GM20431 (cell line): ENCODE measurements around the gene IGSF9B.
"Not testable (repeated sequence)": the region's sequence is repeated elsewhere in the genome, so short reads cannot be mapped to it uniquely, and the experiment has no call there.

Experiments used
- in situ Hi-C: fragments of 300-500 bp; cut with MseI, MboI; formaldehyde crosslinking; loops from one replicate; pipeline ENCODE4 v1.15.0; 2020; ENCODE audit warnings: low sequenced_read_pairs; ENCODE audit not compliant: unreplicated experiment

Gene IGSF9B, protein sequence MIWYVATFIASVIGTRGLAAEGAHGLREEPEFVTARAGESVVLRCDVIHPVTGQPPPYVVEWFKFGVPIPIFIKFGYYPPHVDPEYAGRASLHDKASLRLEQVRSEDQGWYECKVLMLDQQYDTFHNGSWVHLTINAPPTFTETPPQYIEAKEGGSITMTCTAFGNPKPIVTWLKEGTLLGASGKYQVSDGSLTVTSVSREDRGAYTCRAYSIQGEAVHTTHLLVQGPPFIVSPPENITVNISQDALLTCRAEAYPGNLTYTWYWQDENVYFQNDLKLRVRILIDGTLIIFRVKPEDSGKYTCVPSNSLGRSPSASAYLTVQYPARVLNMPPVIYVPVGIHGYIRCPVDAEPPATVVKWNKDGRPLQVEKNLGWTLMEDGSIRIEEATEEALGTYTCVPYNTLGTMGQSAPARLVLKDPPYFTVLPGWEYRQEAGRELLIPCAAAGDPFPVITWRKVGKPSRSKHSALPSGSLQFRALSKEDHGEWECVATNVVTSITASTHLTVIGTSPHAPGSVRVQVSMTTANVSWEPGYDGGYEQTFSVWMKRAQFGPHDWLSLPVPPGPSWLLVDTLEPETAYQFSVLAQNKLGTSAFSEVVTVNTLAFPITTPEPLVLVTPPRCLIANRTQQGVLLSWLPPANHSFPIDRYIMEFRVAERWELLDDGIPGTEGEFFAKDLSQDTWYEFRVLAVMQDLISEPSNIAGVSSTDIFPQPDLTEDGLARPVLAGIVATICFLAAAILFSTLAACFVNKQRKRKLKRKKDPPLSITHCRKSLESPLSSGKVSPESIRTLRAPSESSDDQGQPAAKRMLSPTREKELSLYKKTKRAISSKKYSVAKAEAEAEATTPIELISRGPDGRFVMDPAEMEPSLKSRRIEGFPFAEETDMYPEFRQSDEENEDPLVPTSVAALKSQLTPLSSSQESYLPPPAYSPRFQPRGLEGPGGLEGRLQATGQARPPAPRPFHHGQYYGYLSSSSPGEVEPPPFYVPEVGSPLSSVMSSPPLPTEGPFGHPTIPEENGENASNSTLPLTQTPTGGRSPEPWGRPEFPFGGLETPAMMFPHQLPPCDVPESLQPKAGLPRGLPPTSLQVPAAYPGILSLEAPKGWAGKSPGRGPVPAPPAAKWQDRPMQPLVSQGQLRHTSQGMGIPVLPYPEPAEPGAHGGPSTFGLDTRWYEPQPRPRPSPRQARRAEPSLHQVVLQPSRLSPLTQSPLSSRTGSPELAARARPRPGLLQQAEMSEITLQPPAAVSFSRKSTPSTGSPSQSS (N-terminal part only)

DNA sequence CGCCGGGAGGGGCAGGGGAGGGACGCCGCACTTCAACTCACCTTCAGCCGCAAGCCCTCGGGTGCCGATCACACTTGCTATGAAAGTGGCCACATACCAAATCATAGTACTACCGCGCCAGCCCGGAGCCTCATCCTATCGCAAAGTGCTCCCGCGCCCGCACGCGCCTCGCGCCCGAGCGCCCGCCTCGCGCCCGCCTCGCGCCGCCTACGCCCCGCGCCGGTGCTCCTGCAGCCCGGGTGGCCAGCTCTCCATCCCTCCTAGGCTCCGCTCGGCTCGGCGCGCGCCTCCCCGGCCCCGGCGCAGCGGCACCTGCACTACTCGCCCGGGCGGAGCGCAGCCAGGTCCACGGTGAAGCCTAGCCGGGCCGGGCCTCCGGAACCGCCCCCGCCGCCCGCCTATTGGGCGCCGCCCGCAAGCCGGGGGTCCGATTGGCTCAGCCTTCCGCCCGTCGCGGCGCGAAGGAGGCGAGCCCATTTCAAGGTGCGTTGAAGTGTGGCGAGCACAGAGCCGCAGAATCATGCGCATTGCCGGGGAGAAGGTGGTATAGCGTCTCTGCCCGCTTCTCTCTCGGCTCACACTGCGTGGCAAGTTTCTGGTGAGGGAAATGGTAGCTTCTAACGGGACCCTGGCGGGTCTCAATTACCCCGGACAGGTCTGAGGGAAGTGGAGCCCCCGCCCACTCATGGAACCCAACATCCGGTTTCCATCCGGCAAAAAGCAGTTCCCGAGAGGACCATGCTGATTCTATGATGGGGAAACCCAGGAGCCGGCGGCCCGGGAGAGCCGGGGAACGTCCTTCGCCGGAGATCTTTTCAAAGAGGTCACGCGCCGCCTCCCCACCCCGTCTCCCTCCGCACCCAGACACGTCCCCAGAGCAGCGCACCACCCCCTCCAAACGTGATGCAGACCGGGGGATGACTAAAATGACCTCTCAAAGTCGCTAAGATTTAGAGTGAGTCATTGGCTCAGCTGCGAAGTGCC is at the start of gene IGSF9B:
TSS of gene IGSF9B (minus strand) at position 319 of the 984 bp plus-strand sequence. CDS start at position 105, 214 bp downstream.
- in situ Hi-C loops: no loop called here

DNA sequence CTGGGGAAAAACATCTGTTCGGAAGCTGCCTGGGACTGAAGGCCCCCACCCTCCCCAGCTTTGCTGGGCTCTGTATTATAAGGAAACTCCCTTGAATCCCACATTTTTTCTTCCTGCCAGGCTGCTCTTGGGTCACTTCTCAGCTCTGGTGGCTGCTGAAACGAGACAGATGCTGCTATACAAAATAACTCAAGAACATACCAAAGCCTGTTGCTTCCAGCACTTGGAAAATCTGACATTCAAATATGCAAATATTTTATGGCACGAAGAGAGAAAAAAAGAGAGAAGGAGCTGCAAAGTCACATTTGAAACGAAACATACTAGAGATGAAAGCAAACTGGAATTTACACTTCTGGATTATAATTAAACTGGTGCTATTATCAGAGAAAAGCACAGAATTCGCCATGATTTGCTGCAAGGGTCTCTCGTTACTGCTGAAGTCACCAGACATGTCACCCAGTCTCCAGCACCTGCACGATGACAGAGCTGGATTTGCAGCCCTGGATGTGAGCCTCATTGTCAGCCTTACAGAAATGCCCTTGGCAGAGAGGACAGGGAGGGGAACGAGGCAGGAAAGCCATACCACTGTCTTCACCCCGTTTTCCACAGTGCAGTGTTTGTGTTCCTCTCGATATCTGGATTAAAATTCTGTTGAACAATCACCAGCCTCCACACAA is 47.9 kb upstream of the IGSF9B start:
- in situ Hi-C loops: no loop called here

DNA sequence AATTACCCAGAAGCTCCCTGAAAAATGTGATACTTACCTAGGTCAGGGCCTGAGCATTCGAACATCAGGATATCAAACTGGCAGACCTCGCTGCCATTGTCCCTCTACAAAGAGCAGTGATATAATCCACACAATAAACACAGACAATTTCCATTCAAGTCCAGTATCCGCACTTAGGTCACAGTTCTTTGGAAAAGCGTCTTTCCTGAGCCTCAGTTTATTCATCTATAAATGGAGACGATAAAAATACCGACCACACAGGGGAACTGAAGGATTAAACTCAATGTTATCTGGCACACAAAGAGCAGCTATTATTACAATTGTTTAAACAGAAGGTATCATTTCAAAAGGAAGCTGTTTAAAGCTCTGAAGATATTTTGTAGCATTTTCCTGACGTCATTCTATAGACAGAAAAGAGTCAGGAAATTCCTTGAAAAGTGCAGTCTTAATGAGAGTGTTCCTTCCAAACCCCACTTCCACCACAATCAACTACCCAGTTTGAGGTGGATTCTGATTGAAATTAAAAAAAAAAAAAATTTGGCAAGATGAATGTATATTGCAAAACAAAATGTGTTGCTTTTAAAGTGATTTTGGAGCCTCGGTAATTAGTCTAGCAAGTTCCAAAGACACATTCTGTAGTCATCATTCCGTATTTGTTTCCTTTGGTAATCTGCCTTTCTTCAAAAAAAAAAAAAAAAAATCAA is 47.2 kb upstream of the IGSF9B start:
- in situ Hi-C loops: no loop called here

DNA sequence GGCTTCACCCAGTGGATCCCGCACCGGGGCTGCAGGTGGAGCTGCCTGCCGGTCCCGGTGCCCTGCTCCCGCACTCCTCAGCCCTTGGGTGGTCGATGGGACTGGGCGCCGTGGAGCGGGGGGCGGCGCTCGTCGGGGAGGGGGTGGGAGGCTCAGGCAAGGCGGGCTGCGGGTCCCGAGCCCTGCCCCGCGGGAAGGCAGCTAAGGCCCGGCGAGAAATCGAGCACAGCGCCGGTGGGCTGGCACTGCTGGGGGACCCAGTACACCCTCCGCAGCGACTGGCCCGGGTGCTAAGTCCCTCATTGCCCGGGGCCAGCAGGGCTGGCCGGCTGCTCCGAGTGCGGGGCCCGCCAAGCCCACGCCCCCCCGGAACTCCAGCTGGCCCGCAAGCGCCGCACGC is 46.1 kb upstream of the IGSF9B start:
- in situ Hi-C loops: not testable (repeated sequence)

DNA sequence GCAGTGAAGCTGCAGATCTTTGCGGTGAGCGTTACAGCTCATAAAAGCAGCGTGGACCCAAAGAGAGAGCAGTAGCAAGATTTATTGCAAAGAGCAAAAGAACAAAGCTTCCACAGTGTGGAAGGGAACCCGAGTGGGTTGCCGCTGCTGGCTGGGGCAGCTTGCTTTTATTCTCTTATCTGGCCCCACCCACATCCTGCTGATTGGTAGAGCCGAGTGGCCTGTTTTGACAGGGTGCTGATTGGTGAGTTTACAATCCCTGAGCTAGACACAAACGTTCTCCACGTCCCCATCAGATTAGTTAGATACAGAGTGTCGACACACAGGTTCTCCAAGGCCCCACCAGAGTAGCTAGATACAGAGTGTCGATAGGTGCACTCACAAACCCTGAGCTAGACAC is 45.6 kb upstream of the IGSF9B start:
- in situ Hi-C loops: not testable (repeated sequence)

DNA sequence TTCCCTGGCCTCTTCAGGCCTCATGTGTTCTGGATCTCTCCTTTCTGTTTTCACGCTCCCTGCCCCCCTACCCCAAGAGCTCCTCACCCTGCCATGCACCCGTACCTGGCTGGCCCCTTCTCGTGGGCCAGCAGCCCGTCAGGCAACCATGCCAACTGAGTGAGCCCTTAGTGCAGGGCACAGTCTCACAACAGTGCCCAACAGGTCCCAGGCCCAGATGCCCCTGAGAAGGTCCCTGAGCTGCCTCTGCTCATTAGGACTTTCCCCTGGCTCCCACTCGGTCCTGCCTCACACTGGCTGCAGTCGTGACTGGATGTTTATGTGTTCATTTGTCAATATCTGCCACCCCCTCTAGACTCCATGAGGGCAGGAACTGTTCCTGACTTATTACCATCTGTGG is 44.8 kb upstream of the IGSF9B start:
- in situ Hi-C loops: no loop called here

DNA sequence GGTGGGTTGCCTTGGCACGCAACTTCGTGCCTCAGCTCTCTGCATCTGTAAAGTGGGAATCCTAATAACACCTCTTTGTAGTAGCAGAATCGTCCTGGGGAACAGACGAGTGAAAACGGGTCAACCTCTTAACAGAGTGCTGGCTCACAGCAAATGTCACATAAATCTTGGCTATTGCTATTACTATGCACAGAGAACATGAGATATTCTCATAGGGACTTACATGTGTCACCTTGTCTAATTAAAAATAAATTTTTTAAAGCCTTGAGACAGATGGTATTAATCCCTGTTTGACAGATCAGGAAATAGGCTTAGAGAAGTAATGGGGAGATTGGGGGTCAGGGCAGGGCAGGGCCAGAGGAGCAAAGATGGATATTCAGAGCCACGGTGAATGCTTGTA is 44.3 kb upstream of the IGSF9B start:
- in situ Hi-C loops: no loop called here

DNA sequence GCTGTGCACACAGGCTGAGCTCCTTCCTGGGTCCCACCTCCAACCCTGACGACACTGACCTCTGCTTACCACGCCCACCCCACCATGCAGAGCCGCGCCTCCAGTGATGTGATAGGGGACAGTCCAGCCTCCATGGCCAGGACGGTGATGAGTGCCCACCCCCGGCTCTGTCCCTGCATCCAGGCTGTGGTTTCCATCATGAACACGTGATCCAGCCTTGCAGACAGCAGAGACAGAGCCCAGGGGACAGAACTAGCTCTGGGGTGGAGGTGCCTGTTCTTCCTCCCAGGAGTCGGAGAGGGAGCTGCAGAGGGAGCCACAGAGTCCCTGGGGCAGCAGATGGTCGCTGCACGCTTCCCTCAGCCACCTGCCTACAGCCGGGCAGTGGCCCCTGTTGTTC is 42.6 kb upstream of the IGSF9B start:
- in situ Hi-C loops: no loop called here

DNA sequence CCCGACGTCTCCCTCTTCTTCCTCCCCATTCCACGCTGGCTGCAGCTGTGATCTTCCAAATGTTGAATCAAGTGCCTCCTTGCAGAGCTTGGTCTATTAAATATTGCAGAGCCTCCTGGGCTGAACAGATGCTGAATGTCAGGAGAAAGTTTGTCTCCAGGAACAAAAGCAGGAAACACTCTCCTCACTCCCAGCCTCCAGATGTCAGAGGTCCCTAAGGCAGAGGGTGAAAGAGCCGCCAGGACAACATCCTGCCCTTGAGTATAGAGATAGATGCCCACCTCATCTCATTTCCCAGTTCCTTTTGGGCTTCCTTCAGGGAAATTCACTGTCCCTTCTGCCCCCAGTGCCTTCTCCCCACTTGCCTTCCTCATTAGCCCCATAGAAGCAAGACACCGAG is 40.8 kb upstream of the IGSF9B start:
- in situ Hi-C loops: no loop called here

DNA sequence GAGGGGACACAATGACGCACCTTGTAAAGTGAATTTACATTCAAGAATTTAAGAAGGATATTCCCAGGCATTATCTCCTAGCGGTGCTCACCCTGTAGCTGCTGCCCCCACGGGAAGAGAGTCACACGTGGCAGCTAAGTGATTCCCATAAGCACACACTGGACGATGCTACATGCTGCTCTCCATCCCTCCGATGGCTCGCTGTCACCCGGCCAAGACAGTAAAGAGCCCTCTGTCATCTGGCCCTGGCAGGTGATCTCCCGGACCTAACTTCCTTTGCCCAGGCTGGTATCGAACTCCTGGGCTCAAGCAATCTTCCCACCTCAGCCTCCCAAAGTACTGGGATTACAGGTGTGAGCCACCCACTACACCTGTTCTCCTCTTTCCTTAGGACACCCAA is 39.9 kb upstream of the IGSF9B start:
- in situ Hi-C loops: no loop called here

DNA sequence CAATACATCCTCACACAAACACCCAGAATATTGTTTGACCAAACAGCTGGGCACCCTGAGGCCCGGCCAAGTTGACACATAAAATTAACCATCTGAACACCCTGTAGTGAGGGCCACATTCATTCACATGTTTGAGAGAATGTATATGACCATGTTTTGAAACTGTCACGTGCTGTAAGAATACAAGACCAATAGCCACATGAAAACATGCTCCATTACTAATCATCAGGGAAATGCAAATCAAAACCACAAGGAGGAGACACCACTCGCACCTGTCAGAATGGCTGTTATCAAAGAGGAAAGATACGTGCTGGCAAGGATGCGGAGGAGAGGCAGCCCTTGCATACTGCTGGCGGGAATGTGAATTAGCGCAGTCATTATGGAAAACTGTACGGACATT is 38.3 kb upstream of the IGSF9B start:
- in situ Hi-C loops: no loop called here

DNA sequence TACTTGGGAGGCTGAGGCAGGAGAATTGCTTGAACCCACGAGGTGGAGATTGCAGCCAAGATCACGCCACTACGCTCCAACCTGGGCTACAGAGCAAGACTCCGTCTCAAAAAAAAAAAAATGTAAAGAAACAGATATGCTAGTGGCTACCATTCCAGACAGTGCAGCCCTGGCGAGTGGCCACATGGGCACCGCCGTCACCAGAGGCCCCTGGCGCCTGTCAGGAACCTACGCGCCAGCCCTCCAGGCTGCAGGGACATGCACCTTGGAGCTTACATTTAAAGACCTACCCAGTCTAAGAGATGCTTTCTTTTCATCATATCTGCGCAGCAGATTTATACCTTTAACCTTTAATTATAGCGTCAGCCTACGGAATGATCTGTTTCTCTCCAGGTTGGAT is 37.2 kb upstream of the IGSF9B start:
- in situ Hi-C loops: no loop called here

DNA sequence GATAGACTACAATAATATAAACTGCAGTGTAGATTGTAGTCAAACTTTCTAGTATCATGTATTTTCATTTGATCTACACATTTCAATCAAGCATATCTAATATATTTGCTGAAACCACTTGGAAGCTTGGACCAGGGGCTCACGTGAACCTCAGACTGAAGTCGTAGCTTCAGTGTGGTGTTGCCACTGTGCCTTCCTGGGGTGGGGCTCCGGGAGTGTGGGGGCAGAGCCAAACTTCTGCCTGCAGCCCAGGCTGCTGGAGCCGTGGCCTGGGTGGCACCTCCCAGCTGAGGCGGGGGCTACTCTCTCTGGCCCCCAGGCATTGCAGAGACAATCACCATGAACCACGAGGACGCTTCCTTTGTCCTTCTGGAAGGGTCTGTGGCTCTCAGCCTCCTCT is 36.3 kb upstream of the IGSF9B start:
- in situ Hi-C loops: no loop called here

DNA sequence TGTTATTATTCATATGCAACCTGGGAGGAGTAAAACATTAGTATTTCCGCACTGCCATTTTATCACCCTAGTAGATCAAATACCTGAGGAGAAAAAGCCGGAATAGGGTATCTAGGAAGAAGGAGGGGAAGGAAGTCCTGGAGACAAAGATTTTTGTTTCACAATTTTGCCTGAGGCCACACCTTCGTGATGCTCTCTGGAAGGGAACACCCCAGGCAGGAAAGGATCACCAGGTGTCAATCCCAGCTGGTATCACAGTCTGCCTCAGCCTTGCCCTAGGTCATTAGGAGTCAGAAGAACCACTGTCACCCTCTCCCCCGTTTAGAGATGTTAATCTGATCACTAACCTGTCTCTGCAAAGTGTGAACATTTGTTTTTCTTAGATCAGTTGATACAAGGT is 35.4 kb upstream of the IGSF9B start:
- in situ Hi-C loops: no loop called here

DNA sequence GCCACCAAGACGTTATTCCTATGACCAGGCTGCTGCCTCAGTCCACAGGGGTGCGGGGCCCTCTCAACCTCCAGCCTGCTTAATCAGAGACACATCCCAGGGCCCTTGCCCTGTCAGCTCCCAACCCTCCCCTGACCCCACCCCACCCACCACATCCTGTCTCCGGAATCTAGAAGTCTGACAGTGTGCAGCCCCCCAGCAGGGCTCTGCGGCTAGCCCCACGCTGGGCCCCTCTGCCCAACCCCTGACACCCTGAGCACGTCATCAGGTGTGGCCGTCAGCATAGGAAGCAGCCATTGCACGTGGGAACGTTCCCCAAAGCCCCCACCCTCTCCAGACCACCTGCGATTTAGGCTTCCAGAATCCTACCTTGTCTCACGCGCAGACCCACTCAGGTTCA is 34.3 kb upstream of the IGSF9B start:
- in situ Hi-C loops: no loop called here

DNA sequence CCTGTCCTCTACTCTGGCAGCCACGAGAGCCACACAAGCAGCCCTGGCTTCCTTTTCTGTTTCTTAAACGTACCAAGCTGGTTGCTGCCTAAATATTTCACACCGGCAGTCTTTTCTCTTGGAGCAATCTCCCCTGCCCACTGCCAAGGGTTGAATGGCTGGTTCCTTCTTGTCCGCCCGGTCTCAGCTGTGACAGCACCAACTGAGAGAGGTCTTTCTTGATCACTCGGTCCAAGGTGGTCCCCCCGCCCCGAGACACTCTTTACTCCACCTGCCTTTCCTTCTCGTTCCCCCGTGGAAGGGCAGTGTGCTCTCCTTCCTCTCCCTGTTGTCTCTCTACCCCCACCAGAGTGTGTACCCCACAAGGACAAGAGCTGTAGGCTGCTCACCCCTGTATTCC is 33.7 kb upstream of the IGSF9B start:
- in situ Hi-C loops: no loop called here

DNA sequence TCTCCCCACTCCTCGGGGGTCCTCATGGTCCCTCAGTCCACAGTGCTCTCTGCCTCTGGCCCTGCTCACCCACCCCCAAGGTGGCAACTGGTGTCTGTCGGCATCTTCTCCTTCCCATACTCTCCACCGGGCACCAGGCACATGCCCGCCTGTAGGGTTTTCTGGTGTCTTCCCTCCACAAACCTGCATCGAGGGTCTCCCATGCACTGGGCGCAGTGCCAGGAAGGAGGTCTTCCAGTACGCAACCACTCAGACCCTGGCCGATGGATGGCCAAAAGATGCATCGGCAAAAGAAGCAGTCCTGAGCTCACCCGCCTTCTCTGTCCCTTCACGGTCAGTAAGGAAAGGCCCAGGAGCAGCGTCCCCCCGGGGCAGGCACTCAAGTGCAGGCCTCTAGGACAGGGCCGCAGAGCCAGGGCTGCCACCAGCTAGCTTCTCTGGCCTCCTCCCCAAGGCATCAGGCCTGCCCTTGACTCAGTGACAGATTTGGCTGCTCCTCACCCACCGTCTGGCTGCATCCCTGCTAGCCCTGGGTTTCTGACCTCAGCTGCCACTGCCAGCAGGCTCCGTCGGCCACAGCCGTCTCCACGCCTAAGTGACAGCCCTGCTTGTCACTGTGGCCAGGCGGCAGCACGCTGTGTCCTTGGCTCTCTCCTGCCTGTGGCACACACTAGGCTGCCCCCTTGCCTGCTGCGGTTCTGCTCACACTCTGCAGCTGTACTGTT is 32.1 kb upstream of the IGSF9B start:
- in situ Hi-C loops: no loop called here

DNA sequence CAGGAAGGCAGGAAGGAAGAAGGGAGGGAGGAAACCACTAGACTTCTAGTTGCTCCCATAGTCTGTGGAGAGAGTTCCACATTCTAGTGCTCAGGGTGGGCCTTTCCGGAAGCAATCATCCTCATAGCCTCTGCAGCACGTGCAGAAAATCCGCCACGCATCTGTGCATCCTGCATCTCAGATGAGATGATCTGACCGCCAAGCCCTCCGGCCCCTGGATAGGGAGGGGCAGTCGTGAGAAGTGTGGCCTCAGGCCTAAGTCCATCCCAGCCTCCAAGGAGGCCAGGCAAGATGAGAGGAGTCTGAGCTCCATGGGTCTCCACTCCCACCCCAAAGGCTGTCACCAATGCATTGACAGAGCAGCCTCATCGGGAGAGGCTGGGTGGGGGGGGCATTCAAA is 30.4 kb upstream of the IGSF9B start:
- in situ Hi-C loops: no loop called here
